Osteoblast (primary cell): ENCODE data around the gene CLPX. TPM values are rescaled to one million over a fixed set of nuclear protein-coding genes. Genes with fewer than 3 reads are reported as not detected.

Experiments used
- DNase-seq: peaks from one replicate; pipeline ENCODE4 v3.0.0; 2011; ENCODE audit warnings: low spot score, mixed read lengths; ENCODE audit not compliant: insufficient read length; ENCODE audit errors: missing footprints
- H2AFZ ChIP-seq: 2 replicates; pipeline ENCODE4 v1.6.0; 2011; ENCODE audit warnings: mild to moderate bottlenecking, low read length
- H3K27ac ChIP-seq: 2 replicates; pipeline ENCODE4 v1.5.1; 2011; ENCODE audit warnings: mild to moderate bottlenecking, low read depth, low read length, moderate library complexity
- H3K27me3 ChIP-seq: 2 replicates; pipeline ENCODE4 v1.6.0; 2012; ENCODE audit warnings: mild to moderate bottlenecking, control low read depth, inconsistent platforms, low read length, moderate library complexity; ENCODE audit not compliant: insufficient read depth
- H3K36me3 ChIP-seq: 2 replicates; pipeline ENCODE4 v1.5.1; 2011; ENCODE audit warnings: mild to moderate bottlenecking, low read length, control low read depth, moderate library complexity; ENCODE audit not compliant: insufficient read depth
- H3K4me1 ChIP-seq: 2 replicates; pipeline ENCODE4 v1.5.1; 2011; ENCODE audit warnings: mild to moderate bottlenecking, low read length, control low read depth, moderate library complexity; ENCODE audit not compliant: insufficient read depth
- H3K4me2 ChIP-seq: 2 replicates; pipeline ENCODE4 v1.6.0; 2011; ENCODE audit warnings: mild to moderate bottlenecking, low read length; ENCODE audit not compliant: insufficient read depth
- H3K4me3 ChIP-seq: fragments of 200-600 bp; sonication (generic); 3 replicates; pipeline ENCODE4 v1.5.1; 2012; ENCODE audit warnings: mild to moderate bottlenecking, low read length, inconsistent platforms; ENCODE audit not compliant: insufficient read depth
- H3K79me2 ChIP-seq: 2 replicates; pipeline ENCODE4 v1.6.0; 2012; ENCODE audit warnings: mild to moderate bottlenecking, low read length, control low read depth, inconsistent platforms; ENCODE audit not compliant: insufficient read depth
- H3K9me3 ChIP-seq: 2 replicates; pipeline ENCODE4 v1.5.1; 2011; ENCODE audit warnings: low read depth, low read length, control low read depth
- H4K20me1 ChIP-seq: 2 replicates; pipeline ENCODE4 v1.6.0; 2012; ENCODE audit warnings: mild to moderate bottlenecking, low read length, control low read depth; ENCODE audit not compliant: insufficient read depth
- CTCF ChIP-seq: IDR thresholded peaks from 2 replicates; pipeline ENCODE4 v1.5.1; 2011; ENCODE audit warnings: mild to moderate bottlenecking, low read depth, low read length, moderate library complexity; ENCODE audit errors: extremely low read depth
- total RNA-seq: library from RNA; depleted of rRNA; stranded (reverse); fragments of >200 nt; gene quantifications from 2 replicates; pipeline ENCODE4 v1.2.3, GENCODE V29; 2012

The CLPX gene
- total RNA-seq, 1 donor, result 46.7 TPM

DNA sequence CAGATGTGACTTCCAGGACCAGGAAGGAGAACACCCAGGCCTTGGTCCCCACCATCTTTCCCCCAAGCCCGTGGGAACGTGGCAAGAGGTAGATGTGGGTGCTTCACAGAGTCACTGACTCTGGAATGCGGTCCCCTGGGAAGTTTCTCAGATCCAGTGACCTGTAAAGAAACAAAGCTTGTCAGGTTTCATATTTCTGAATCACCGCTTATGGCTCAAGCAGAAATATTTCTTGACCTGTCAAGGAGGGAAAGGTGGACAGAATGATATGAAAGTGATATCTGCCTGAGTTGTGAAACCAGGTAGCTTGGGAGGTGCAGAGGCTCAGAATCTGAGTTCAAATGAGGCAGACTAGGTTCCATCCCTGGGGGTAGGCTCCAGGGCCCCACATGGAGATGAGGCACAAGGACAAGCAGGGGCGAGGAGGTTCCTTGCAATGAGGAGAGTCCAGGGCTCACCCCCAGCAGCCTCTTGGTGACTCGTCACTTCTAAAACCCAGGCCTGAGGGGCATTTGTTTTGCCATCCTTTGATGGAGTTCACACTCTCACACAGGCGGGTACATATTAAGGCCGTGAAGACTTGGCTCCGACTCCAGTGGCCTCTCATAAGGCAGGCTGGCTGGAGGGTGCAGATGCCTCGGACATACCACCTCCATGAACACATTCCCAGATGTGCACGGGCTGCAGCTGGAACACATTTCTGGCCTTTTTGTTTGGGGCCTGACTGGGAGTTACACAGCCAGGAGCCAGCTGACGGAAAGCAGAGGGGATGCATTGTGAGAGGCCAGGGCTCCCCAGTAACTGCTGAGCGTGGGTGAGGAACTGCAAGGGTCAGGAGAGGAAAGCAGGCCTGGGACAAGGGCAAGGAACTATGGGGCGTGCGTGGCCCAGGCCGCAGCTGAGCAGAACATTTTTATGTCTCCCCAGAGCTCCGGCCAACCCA is 24.8 kb upstream of the CLPX start:
- Histone ChIP-seq H2AFZ (no peak overlapping the region), H3K27ac (no peak overlapping the region), H3K36me3 (no peaks in the 10 kb centered on the region), H3K9me3 (no peaks in the 10 kb centered on the region), H3K4me3 (no peak overlapping the region), H3K27me3 (peaks cover 8% of the 10 kb centered on the region), H3K79me2 (no peaks in the 10 kb centered on the region), H3K4me2 (no peak overlapping the region), H3K4me1 (no peaks in the 10 kb centered on the region), H4K20me1 (no peaks in the 10 kb centered on the region)
- DNase-seq, result no peak
- no peak for TF ChIP-seq CTCF

DNA sequence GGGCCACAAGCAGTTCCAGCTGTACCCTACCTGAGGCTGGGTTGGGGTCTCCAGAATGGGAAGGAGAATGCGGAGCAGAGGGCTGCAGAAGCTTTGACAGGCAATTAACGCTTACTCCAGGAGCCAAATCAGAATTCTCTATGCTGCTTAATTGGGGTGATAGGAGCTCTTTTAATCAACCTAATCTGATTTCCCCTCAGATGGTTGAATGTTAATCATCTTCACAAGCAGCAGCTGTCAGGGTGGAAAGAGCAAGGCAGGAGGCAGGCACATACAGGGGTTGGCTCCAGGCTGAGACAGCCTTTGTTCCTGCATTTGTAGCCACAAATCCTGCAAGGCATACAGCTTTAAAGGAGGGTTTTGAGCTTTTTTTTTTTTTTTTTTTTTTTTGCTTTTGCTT is 23.5 kb upstream of the CLPX start:
- Histone ChIP-seq H3K4me3 (no peak overlapping the region), H3K79me2 (no peaks in the 10 kb centered on the region), H3K4me2 (no peak overlapping the region), H3K9me3 (no peaks in the 10 kb centered on the region), H3K27me3 (peaks cover 8% of the 10 kb centered on the region), H3K36me3 (no peaks in the 10 kb centered on the region), H4K20me1 (no peaks in the 10 kb centered on the region), H3K4me1 (no peaks in the 10 kb centered on the region), H3K27ac (no peak overlapping the region), H2AFZ (no peak overlapping the region)
- DNase-seq, result no peak
- no peak for TF ChIP-seq CTCF

DNA sequence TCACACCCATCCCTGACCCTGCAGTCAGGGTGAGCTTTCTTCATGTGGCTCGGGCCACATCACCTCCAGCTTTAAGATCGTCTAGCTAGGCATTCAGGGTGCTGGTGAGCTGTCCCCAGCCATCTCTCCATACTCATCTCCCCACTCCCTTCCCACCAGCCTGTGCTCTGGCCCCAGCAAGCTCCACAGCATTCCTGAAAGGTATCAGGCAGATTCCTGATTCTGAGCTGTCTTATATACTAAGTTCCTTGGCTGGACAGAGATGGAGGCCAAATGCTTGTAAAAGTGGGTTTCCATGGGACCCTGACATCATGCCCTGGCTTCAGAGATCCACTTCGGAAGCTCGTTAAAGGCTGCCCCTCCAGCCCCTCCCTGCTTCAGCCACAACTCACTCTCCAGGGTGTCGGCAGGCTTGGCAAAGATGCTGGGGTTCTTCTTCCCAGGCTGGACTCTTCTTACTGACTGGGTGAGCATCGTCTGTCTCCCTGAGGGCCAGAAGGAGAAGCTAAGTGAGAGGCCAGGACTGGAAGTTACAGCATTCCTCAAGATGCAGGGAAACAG is 22.2 kb upstream of the CLPX start:
- no peaks in the 10 kb centered on the region for H3K9me3 ChIP-seq

More for the DNA sequence above, 22.2 kb upstream of the CLPX start:
- no peak for DNase-seq
- Histone ChIP-seq H2AFZ (no peak overlapping the region), H3K36me3 (no peaks in the 10 kb centered on the region), H3K4me2 (no peak overlapping the region), H3K27me3 (peaks cover 8% of the 10 kb centered on the region), H4K20me1 (no peaks in the 10 kb centered on the region), H3K79me2 (no peaks in the 10 kb centered on the region), H3K4me3 (no peak overlapping the region), H3K27ac (no peak overlapping the region), H3K4me1 (no peaks in the 10 kb centered on the region)
- TF ChIP-seq CTCF, result no peak
